Measurements from ENCODE around the gene CCDC47.

Gene CCDC47

DNA sequence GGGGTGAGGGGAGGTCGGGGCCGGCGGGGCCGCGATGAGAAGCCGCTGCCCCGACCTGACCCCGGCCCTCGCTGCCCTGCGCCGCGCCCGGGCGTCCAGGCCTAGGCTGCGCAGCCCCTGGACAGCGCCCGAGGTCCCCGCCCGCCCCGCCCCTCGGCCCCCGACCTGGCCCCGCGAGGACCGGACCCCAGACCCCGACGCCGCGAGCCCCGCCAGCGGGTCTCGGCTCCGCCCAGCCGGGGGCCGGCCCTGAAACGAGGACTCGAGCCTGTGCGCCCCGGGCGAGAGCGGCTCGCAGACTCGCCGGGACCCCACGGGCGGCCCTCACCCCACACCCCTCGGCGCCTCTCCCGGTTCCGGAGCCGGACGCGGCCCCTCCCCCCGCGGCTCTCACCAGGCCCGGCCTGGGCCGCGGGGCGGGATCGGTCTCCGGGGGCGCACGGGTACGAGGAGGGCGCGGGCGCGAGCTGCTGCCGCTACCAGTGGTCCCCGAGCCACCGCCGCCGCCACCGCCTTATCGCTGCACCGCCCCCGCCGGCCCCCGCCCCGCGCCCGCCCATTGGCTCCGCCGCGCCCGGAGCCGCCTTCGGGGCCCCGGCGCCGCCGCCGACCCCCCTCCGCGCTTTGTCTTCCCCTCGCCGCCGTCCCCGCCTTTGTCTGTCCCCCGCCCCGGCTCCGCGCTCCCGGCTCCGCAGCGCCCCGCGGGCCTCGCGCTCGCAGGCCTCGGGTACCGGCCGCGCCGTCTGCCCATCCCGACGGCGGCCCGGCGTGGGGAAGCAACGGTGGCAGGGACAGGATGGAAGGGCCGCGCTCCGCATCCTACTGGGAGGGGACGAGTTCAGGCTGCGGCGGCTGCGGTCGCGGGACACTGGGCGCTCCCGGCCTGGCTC lies 73.5 kb downstream of the CCDC47 start, which contains the start of gene LIMD2:
Gene LIMD2 (minus strand): TSS at position 488 of the 890 bp plus-strand sequence. CDS start 827 bp downstream, outside the sequence.
- peak; percentile 45 to 70 (median 67) for DNase-seq (ENCODE audit: low read depth in 2 of 3, low spot score in 2 of 3)

DNA sequence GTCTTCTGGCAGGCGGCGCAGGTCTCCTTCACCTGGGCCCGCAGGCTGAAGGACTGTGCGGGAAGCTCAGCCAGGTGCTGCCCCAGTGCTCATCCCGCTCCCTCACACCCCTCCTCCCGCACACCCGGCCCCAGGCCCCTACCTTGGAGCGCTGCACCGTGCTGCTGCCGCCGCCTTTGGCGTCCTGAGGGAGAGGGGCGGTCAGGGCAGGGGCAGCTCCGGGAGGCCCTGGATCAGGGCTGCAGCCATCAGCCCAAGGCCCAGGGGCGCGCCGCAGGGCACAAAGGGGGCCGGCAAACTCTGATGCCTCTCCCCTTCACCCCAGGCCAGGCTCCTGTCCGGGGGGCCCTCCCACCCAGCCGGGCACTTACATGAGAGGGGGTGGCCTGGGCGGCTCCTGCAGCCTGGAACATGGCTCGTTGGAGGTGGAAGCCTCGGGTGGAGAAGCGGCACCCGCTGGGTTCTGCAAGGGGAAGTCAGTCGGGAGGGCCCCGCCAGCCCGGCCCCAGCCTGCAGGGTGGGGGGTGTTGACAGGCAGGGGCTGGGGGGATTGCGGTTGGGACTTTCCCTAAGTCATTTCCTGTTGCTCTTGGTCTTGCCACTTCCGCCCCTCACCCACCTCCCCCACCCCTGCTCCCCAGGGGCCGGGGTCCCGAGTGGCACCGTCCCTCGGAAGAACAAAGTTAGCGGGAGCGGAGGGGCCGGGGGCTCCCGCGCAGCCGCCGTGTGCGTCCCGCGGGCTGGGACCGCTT lies 74.3 kb downstream of the CCDC47 start:
- DNase-seq (ENCODE audit: low read depth in 2 of 3, low spot score in 2 of 3) = peak; percentile 51 to 81 (median 57)

DNA sequence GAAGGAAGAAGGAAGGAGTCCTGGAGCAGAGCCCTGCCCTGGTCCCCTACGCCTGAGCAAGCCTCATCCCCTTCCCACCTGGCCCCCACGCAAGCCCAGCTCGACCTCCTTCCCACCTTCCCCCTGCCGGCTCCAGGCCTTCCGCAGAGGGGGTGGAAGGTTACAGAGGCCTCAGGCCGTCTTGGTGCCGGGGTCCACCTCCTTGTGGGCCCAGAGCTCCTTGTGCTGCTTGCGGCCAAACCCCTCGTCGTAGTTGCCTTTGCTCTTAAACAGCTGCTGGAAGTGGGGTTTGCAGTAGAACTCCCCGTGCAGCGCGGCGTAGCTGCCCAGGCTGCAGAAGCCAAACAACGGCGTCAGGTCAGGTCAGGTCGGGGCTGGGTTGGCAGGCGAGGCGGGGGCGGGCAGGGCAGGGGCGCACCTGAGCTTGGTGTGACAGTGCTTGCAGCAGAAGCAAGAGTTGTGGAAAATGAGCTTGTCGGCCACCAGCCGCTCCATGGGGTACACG lies 75.0 kb downstream of the CCDC47 start:
- no peak for DNase-seq (ENCODE audit: low read depth in 2 of 3, low spot score in 2 of 3)

DNA sequence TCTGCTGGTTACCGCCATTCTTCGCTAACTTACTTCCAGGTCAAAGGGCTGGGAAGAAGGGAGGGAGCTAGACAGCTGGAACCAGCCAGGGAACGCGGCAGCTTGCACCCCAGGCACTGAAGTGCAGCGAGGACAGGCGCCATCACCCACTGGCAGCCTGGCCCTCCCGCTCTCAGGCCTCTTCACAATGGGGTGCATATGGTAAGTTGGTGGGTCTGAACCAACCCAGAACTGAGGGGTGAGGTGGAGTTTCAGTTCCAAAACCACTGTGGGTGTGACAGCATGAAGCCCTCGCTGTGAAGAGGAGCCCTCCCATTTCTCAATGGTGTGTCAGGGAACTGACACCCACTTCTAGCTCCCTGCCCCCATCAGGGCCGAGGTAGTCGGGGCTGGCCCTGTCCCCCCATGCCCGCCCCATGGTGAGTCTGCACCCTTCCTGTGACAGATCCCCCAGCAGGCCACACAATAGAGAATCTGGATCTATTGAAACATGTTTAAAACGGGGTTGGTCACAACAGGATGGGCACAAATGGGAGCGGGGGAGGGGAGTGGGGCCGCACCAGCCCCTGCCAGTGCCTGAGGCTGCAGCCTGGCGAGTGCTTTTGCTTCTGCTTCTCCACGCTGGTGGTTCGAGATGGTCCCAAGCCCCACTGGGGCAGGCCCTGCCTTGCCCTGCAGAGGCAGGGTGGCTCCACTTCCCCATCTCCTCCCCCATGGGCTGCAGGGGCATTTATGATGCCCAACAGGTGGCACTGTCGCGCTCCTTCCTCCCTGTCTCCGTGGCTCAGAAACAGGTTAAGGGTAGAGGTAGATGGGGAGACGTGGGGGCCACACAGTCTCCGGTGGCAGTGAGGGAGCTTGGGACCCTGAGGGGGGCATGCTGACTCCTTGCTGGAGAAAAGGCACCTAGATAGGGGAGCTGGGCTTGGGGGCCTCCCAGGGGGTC lies 75.8 kb downstream of the CCDC47 start:
- DNase-seq (ENCODE audit: low read depth in 2 of 3, low spot score in 2 of 3) = peak; percentile 49 to 70 (median 62)

DNA sequence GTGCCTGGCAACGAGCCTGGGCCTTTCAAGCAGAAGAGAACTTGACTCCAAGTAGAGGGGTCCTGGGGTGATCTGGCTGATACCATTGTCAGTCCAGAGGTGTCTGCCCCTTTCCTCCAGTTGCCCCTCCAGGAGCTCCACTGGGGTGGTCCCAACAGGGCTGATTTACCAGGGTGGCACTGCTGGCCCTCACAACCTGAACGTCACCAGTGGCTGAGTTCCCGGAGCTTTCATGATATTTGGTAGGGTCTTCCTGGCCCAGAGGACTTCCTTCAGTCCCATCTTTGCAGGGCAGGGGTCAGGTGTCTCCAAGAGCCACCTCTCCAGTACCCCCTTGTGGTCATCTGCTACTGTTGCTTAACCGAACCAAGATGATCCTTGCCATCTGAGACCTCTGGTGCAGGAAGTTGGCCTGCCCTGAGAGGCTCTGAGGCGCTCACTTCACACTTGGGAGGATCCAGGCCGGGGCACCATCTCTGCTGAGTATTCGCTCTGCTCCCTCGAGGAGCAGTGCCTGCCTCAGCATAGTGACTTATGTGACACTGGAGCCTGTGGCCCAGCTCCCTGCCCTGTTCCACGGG lies 76.9 kb downstream of the CCDC47 start:
- no peak for DNase-seq (ENCODE audit: low read depth in 2 of 3, low spot score in 2 of 3)

DNA sequence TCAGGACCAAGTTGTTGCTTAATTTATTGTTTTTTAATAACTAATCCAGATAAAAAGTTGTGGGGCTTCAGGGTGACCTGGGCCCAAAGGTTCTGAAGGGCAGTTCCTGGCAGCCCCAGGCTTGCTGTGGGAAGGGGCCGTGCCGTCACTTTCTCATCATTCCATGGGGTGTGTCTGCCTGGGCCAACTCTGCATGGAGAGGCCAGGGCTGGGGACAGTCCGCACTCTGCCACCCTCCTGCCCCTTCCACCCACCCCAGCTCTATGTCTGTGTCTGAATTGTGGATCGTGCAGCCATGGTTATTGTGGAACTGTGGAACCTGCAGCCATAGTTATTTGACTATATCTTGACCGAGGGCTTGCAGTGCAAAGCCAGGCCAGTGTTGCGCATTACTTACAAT lies 77.5 kb downstream of the CCDC47 start:
- DNase-seq (ENCODE audit: low read depth in 2 of 3, low spot score in 2 of 3) = no peak
